SK-N-MC (cell line): ENCODE data around the gene HOXA1.

Experiments
- EZH2 ChIP-seq: fragments of 200-600 bp; sonication (generic); IDR thresholded peaks from one replicate; pipeline ENCODE4 v1.6.1; 2017; ENCODE audit warnings: antibody characterized with exemption
- FOXP2 ChIP-seq: optimal IDR thresholded peaks from 2 replicates; pipeline ENCODE3; 2011; ENCODE audit warnings: mild to moderate bottlenecking, moderate library complexity; ENCODE audit not compliant: insufficient read depth; ENCODE audit errors: extremely low read length, control extremely low read depth
- POLR2AphosphoS5 ChIP-seq: IDR thresholded peaks from 2 replicates; pipeline ENCODE4 v1.6.1; 2012; ENCODE audit warnings: mild to moderate bottlenecking, low read depth, low read length, borderline replicate concordance

GRCh38 chr7:27101171-27101956 lies 5.6 kb upstream of the HOXA1 start:
- TF ChIP-seq EZH2 (peak; percentile 94), POLR2AphosphoS5 (no peak), FOXP2 (no peak)
